ENCODE results near the gene PKD2L2. TPM values are rescaled to one million over a fixed set of nuclear protein-coding genes. Genes with fewer than 3 reads are reported as not detected.

The PKD2L2 gene
- total and polyA plus RNA-seq, 9 of the 15 experiments (the other 6 are each of a cell fraction or from before 2014, with no cell fraction given): 0.08 to 0.25 (median 0.11) TPM; not detected in 5

- DNase-seq (ENCODE audit: extremely low read depth in 1 of 4, low spot score in 3 of 4) (no peak), ATAC-seq (no peak), FAIRE-seq (no peak)
- Histone ChIP-seq H2AFZ (ENCODE audit: low read depth, low read length) (no peak overlapping the region), H3K9ac (ENCODE audit: insufficient read depth in 1 of 2, low read depth in 2 of 2, low read length in 2 of 2) (no peak overlapping the region), H3K4me1 (replicated peaks in 1 of 2; ENCODE audit: control insufficient read depth in 2 of 2, insufficient read depth in 2 of 2, low read length in 2 of 2) (no peaks in the 10 kb centered on the region), H3K36me3 (ENCODE audit: control insufficient read depth, insufficient read depth, low read length) (no peaks in the 10 kb centered on the region), H3K79me2 (ENCODE audit: control insufficient read depth, insufficient read depth, low read length) (no peaks in the 10 kb centered on the region), H3K27me3 (ENCODE audit: control insufficient read depth in 2 of 2, insufficient read depth in 2 of 2, low read length in 2 of 2) (no peaks in the 10 kb centered on the region), H4K20me1 (replicated peaks; ENCODE audit: control insufficient read depth, insufficient read depth, low read length) (no peaks in the 10 kb centered on the region), H3K9me1 (ENCODE audit: control insufficient read depth, insufficient read depth, low read length) (no peaks in the 10 kb centered on the region), H3K27ac (ENCODE audit: extremely low read depth, low read depth, low read length) (no peak overlapping the region), H3K9me3 (replicated peaks; ENCODE audit: control insufficient read depth, insufficient read depth, low read depth, low read length) (no peaks in the 10 kb centered on the region), H3K4me2 (ENCODE audit: insufficient read depth, low read length) (no peak overlapping the region), H3K4me3 (no peak overlapping the region)
- CTCF ChIA-PET (ENCODE audit: low intra/inter-chr PET ratio): no interaction called here
- in situ Hi-C loops (cut with MboI): no loop called here
- no TSS peak for BruUV-seq (replicated peaks)
- POLR2A ChIA-PET: interaction anchor here (3.5 kb wide), 1 partner anchor 9 kb away, joined by 21 read pairs; the partner anchor contains the start of gene PKD2L2
- WGBS (ENCODE audit: insufficient coverage, low coverage, missing lambda C conversion rate): 14% methylated on average over 1 of the region's 1 CpG
- TF ChIP-seq HNRNPLL (IDR thresholded peaks at IDR 0.05; ENCODE audit: low read depth, low read length, poor library complexity, severe bottlenecking) (no peak), ZC3H11A (IDR thresholded peaks at IDR 0.05; ENCODE audit: low read depth, low read length) (no peak), RBM22 (IDR thresholded peaks at IDR 0.05; ENCODE audit: low read depth, low read length, poor library complexity, severe bottlenecking) (no peak), SIN3B (IDR thresholded peaks at IDR 0.05; ENCODE audit: low read depth) (no peak), ZNF644 (tag; IDR thresholded peaks at IDR 0.05; ENCODE audit: low read depth) (no peak), RBBP5 (IDR thresholded peaks at IDR 0.05; ENCODE audit: borderline replicate concordance, insufficient read depth, low read length, poor library complexity, severe bottlenecking) (no peak), DMBX1 (CRISPR knock-in tag; IDR thresholded peaks at IDR 0.05; ENCODE audit: borderline replicate concordance) (no peak), SRSF9 (IDR thresholded peaks at IDR 0.05; ENCODE audit: borderline replicate concordance, low read depth, low read length) (no peak), ZBTB49 (CRISPR knock-in tag; IDR thresholded peaks at IDR 0.05; ENCODE audit: borderline replicate concordance) (no peak)
- intact Hi-C loops (cut with micrococcal nuclease): no loop called here
These were observed 8.9 kb upstream of the PKD2L2 start for GRCh38 chr5:137880313-137880712.
